ENCODE measurements around the gene UBXN1. TPM values are rescaled to one million over a fixed set of nuclear protein-coding genes. Genes with fewer than 3 reads are reported as not detected.
"Not testable (repeated sequence)": the region's sequence is repeated elsewhere in the genome, so short reads cannot be mapped to it uniquely, and the experiment has no call there.

The UBXN1 gene
- total RNA-seq, 4 donors from 2014 or later = 140 to 205 (median 162) TPM

- 62 to 66% methylated on average over 5 of the region's 5 CpGs for WGBS, 2 donors
- Histone ChIP-seq H3K4me3 (no peak overlapping the region), H3K27ac (no peak overlapping the region), H3K4me1 (peaks cover 0 to 8% (median 6%) of the 10 kb centered on the region in 4 donors), H3K27me3 (no peaks in the 10 kb centered on the region), H3K9me3 (no peaks in the 10 kb centered on the region), H3K36me3 (peaks cover 0 to 4% (median 0%) of the 10 kb centered on the region in 3 donors)
- DNase-seq (ENCODE audit: low spot score in 2 of 2) = no peak
- TF ChIP-seq CTCF (IDR thresholded peaks at IDR 0.05) (no peak), POLR2A (IDR thresholded peaks at IDR 0.05) (no peak), EP300 (IDR thresholded peaks at IDR 0.05) (no peak)
These were observed 22.0 kb downstream of the UBXN1 start for GRCh38 chr11:62656796-62657429.

- no peak for DNase-seq (ENCODE audit: low spot score in 2 of 2)
- Histone ChIP-seq H3K9me3 (no peaks in the 10 kb centered on the region), H3K4me1 (peaks cover 0 to 19% (median 13%) of the 10 kb centered on the region in 4 donors), H3K27ac (no peak overlapping the region), H3K4me3 (no peak overlapping the region), H3K36me3 (peaks cover 0 to 12% (median 0%) of the 10 kb centered on the region in 3 donors), H3K27me3 (no peaks in the 10 kb centered on the region)
- no peak for TF ChIP-seq POLR2A (IDR thresholded peaks at IDR 0.05)
- no peak for TF ChIP-seq EP300 (IDR thresholded peaks at IDR 0.05)
- no peak for TF ChIP-seq CTCF (IDR thresholded peaks at IDR 0.05)
- WGBS, 2 donors = 86 to 91% methylated on average over 11 of the region's 11 CpGs
These were observed 24.6 kb downstream of the UBXN1 start for GRCh38 chr11:62654297-62654696.

GRCh38 chr11:62652161-62653006, 26.5 kb downstream of the UBXN1 start:
- H3K4me1 ChIP-seq = peaks cover 0 to 23% (median 13%) of the 10 kb centered on the region in 4 donors
- H3K9me3 ChIP-seq = no peaks in the 10 kb centered on the region
- TF ChIP-seq EP300 (IDR thresholded peaks at IDR 0.05) (no peak), POLR2A (IDR thresholded peaks at IDR 0.05) (no peak), CTCF (IDR thresholded peaks at IDR 0.05) (no peak)
- H3K4me3 ChIP-seq = peak overlapping the region; percentile 80 to 91 (median 88)
- H3K27me3 ChIP-seq = no peaks in the 10 kb centered on the region
- WGBS, 2 donors = 37 to 39% methylated on average over 16 of the region's 16 CpGs
- peaks cover 0 to 31% (median 4%) of the 10 kb centered on the region in 3 donors for H3K36me3 ChIP-seq
- peak overlapping the region; percentile 68 to 97 (median 94) for H3K27ac ChIP-seq
- no peak for DNase-seq (ENCODE audit: low spot score in 2 of 2)

DNA sequence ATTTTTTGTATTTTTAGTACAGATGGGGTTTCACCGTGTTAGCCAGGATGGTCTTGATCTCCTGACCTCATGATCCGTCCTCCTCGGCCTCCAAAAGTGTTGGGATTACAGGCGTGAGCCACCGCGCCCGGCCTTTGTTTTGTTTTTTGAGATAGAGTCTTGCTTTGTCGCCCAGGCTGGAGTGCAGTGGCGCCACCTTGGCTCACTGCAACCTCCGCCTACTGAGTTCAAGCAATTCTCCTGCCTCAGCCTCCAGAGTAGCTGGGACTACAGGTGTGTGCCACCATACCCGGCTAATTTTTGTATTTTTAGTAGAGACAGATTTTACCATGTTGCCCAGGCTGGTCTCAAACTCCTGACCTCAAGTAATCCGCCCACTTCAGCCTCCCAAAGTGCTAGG, 28.6 kb downstream of the UBXN1 start:
- Histone ChIP-seq H3K4me1 (peaks cover 0 to 36% (median 22%) of the 10 kb centered on the region in 4 donors), H3K36me3 (peaks cover 0 to 32% (median 4%) of the 10 kb centered on the region in 3 donors)
- not testable (repeated sequence) for DNase-seq (ENCODE audit: low spot score in 2 of 2); H3K27ac ChIP-seq; H3K4me3 ChIP-seq; H3K9me3 ChIP-seq; H3K27me3 ChIP-seq
- WGBS, 2 donors = 94 to 95% methylated on average over 12 of the region's 12 CpGs

DNA sequence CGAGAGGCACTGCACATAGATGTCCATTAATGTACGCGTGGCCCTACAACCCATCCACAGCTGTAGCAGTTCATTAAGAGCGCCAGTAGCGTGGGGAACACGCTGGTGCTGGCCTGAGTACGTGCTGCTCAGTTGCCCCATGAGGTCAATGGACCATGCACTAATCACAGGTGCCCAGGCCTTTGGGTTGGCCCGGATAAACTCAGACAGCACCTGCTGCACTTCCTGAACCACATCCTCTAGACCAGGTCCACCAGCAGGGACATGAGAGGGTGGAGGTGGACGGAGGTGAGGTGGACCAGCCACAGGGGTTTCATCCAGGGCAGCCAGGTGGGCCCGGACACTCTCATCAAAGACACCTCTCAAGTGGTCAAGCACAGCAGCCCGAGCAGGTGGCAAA, 29.4 kb downstream of the UBXN1 start:
- peaks cover 0 to 34% (median 4%) of the 10 kb centered on the region in 3 donors for H3K36me3 ChIP-seq
- H3K27me3 ChIP-seq = no peaks in the 10 kb centered on the region
- TF ChIP-seq EP300 (IDR thresholded peaks at IDR 0.05) (no peak), CTCF (IDR thresholded peaks at IDR 0.05) (no peak), POLR2A (IDR thresholded peaks at IDR 0.05) (no peak)
- H3K9me3 ChIP-seq = no peaks in the 10 kb centered on the region
- no peak for DNase-seq (ENCODE audit: low spot score in 2 of 2)
- 91 to 92% methylated on average over 9 to 11 of the region's 11 CpGs for WGBS, 2 donors
- no peak overlapping the region for H3K27ac ChIP-seq
- peaks cover 0 to 44% (median 28%) of the 10 kb centered on the region in 4 donors for H3K4me1 ChIP-seq
- H3K4me3 ChIP-seq = no peak overlapping the region

All from tibial nerve (tissue), 4 donors.